Fibroblast of villous mesenchyme (primary cell): Measurements from ENCODE around the gene NES. TPM values are rescaled to one million over a fixed set of nuclear protein-coding genes. Genes with fewer than 3 reads are reported as not detected.

Experiments
- DNase-seq: peaks from one replicate; pipeline ENCODE4 v3.0.0-alpha.2; 2010; ENCODE audit warnings: low read depth
- H3K4me3 ChIP-seq: 2 replicates; pipeline ENCODE4 v1.5.1; 2011; ENCODE audit warnings: low read depth, mild to moderate bottlenecking, low read length
- CTCF ChIP-seq: IDR thresholded peaks from 2 replicates; pipeline ENCODE4 v1.5.1; 2012; ENCODE audit warnings: low read depth, mild to moderate bottlenecking, low read length; ENCODE audit not compliant: insufficient read depth
- total RNA-seq: library from RNA; depleted of rRNA; stranded (reverse); fragments of >200 nt; gene quantifications from 2 replicates; pipeline ENCODE4 v1.2.3, GENCODE V29; 2012

Gene NES
- total RNA-seq, 1 donor, result 66.9 TPM

GRCh38 chr1:156704166-156704711, 27.0 kb upstream of the NES start:
- H3K4me3 ChIP-seq, result peak overlapping the region; percentile 63
- TF ChIP-seq CTCF, result no peak
- DNase-seq, result no peak

- DNase-seq, result no peak
- no peak for TF ChIP-seq CTCF
- H3K4me3 ChIP-seq, result peak overlapping the region; percentile 63
These were observed 26.5 kb upstream of the NES start for GRCh38 chr1:156703741-156704140.

- H3K4me3 ChIP-seq, result peak overlapping the region; percentile 63
- TF ChIP-seq CTCF, result no peak
- DNase-seq, result no peak
These were observed 26.1 kb upstream of the NES start for GRCh38 chr1:156703336-156703735.

- H3K4me3 ChIP-seq, result no peak overlapping the region
- no peak for DNase-seq
- TF ChIP-seq CTCF, result no peak
These were observed 23.7 kb upstream of the NES start for GRCh38 chr1:156700736-156701531.

- no peak overlapping the region for H3K4me3 ChIP-seq
- TF ChIP-seq CTCF, result no peak
- no peak for DNase-seq
These were observed 21.8 kb upstream of the NES start for GRCh38 chr1:156698995-156699394.

- DNase-seq, result no peak
- no peak overlapping the region for H3K4me3 ChIP-seq
- no peak for TF ChIP-seq CTCF
These were observed 20.3 kb upstream of the NES start for GRCh38 chr1:156697481-156697880.
